NCI-H1694 treated with DMSO at 0.1 percent for 48 hours (cell line): ENCODE results near the gene CTF1.
"Not testable (repeated sequence)": the region's sequence is repeated elsewhere in the genome, so short reads cannot be mapped to it uniquely, and the experiment has no call there.

Experiments used
- DNase-seq: peaks from one replicate; lab custom pipeline; 2025; lab: John Stamatoyannopoulos, UW

The CTF1 gene

GRCh38 chr16:30930160-30930571 is 33.8 kb downstream of the CTF1 start:
- no peak for DNase-seq

GRCh38 chr16:30931068-30931650 is 34.7 kb downstream of the CTF1 start:
- no peak for DNase-seq

- DNase-seq: peak; percentile 9
Measured at GRCh38 chr16:30934827-30935557, 38.6 kb downstream of the CTF1 start.

DNA sequence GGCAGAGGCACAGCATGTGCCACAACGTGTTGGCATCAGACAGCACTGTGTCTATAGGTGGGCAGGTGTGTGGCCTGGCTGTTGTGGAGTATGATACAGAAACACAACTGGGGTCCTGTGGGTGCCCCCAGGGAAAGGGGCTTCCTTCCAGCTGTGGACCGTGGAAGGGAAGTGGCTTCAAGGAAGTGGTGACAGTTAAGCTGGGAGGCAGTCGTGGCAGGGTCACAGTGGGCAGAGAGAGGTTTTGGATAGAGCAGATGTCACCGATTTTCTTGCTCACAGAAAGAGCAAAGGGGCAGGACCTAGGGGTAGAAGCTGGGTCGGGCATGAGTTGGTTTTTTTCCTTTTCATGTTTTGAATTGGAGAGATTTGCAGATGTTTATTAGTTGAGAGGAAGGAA is 41.3 kb downstream of the CTF1 start:
- DNase-seq: no peak

DNA sequence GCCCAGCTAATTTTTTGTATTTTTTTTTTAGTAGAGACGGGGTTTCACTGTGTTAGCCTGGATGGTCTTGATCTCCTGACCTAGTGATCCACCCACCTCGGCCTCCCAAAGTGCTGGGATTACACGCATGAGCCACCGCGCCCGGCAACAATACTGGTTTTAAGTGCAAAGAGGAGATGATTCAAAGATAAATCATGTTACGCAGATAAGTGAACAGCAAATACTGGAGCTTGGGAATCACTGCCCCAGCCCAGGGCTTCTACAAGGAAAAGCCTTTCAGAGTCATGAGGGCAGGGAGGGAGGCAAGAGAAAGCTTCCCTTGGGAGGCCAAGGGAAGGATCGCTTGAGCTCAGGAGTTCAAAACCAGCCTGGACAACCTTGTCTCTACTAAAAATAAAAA is 43.2 kb downstream of the CTF1 start:
- not testable (repeated sequence) for DNase-seq

- DNase-seq: no peak
Measured at GRCh38 chr16:30941600-30942425, 45.4 kb downstream of the CTF1 start.

GRCh38 chr16:30942426-30942806 is 46.0 kb downstream of the CTF1 start:
- no peak for DNase-seq

GRCh38 chr16:30944352-30944751 is 47.9 kb downstream of the CTF1 start:
- no peak for DNase-seq

DNA sequence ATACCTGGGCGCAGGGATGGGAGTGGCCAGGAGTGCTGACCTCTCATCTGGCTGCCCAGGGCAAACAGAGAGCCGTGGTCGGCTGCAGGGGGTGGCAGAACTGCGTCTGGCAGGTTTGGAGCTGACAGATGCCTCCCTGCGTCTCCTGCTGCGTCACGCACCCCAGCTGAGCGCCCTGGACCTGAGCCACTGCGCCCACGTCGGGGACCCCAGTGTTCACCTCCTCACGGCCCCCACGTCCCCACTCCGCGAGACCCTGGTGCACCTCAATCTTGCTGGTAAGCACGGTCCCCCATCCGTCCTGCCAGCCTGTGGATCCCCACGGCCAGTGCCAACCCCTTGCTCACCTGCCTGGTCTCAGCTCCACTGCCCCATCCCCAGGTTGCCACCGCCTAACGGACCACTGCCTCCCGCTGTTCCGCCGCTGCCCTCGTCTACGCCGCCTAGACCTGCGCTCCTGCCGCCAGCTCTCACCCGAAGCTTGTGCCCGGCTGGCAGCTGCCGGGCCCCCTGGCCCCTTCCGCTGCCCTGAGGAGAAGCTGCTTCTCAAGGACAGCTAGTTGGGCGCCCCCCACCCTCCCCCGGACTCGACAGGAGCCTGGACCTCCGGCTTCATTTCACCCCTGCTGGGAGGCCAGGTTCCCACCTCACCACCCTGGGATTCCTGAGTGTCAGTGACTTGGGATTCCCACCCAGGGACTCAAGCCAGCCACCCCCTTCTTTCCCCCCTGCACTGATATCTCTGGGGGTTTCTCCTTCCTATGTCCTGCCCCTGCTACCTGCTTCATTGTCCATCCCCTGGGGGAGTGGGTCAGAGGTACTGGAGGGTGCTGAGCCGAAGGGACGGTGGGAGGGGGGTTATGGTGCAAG is 50.5 kb downstream of the CTF1 start:
- DNase-seq: no peak

DNA sequence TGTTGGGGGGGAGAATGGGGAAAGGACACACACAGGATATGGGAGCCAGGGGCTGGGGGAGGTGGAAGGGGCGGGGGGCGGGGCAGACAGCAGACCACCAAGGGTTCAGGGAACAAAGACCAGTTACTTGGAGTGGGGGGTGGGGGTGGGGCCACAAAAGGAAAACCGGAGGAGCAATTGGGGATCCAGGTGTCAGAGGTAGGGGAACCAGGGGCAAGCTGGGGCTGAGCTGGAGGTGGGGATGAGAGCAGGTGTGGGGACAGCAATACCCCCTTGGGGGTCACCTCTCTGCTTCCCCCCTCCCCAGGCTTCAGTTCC is 51.1 kb downstream of the CTF1 start:
- DNase-seq: no peak

DNA sequence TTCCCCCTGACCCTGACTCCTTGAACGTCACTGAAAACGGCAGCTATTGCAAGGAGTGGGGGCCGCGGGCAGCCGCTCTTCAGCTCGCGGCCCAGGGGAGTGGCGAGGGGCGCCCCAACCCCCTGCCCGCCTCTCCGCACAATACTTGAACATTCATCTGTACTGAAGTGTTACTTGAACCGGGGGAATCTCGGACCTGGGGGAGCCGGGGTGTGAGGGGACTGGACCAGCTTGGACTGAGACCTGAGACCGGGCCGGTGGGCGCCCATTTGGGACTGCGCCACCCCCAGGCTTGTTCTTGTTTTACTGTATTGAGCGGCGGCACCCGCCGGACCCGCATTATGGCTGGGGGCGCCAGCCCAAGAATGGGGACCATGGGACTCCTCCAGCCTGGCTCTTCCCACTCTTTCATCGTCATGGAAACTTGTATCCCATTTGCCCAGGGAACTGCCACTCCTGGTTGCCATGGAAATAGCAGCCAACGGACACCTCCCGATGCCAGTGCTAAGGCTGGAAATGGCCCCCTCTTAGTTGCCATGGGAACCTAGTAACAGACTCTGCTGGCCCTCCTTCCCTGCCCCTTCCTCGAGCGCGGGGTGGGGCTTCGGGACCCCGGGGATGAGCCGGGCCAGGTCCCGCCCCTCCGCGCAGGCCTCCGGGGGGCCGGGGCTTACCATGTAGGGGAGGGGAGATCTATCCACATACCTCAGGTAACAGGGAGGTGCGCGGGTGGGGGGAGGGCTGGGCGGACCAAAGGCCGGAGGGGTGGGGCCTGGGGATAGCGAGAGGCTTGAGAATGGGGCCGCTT is 51.6 kb downstream of the CTF1 start:
- no peak for DNase-seq

- DNase-seq: no peak
Measured at GRCh38 chr16:30948667-30949649, 52.5 kb downstream of the CTF1 start, which contains the start of gene ORAI3. Gene ORAI3 (plus strand): TSS chr16:30949068. CDS start chr16:30949290, 222 bp downstream.

- DNase-seq: no peak
Measured at GRCh38 chr16:30949650-30950515, 53.5 kb downstream of the CTF1 start.

DNA sequence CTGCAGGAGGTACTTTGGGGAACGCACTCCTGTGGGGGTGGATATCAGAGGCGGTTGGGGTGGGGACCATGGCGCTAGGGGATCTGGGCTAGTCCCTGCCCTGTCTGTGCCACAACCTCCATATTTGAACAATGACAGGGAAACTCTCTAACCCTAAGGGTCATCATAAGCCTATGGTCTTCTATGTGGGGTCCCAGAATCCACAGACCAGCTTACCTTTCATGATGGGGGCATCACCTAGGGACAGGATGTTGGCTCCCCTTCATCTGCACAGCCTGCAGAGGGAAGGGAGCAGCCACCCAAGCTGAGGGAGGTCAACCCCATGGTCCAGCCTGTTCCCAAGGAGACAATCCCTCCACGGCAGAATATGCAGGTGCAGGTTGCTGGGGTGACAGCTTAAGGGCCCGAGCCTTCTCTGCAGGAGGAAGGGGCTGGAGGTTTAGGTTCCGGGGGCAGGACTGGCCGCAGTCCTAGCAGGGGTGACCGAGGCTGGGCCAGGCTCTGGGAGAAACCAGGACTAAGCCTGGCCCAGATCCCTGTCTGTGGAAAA is 54.2 kb downstream of the CTF1 start:
- no peak for DNase-seq

- DNase-seq: no peak
Measured at GRCh38 chr16:30951193-30951592, 54.8 kb downstream of the CTF1 start.

DNA sequence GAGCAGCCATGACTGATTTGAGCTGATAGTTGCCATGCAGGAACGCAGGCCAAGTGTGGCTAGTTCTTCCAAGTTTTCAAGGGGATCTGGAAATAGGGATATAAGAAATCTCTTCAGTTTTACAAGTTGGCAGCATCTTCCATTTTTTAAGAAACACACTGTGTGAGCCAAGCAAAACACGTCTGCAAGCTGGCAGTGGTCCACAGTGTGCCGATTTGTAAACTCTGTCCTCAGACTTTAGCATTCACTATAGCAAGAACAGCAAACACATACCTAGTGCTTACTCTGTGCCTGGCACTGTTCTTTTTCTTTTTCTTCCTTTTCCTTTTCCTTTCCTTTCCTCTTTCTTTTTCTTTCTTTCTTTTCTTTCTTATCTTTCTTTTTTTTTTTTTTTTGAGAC is 55.3 kb downstream of the CTF1 start:
- DNase-seq: no peak

GRCh38 chr16:30953111-30953510 is 56.7 kb downstream of the CTF1 start:
- no peak for DNase-seq
